Common myeloid progenitor, CD34-positive (primary cell): Measurements from ENCODE around the gene POLR1G.

Experiments
- CTCF ChIA-PET: fragments of 350-600 bp; sonication (Branson Sonifier 250); formaldehyde crosslinking; loops from one replicate; lab custom pipeline; 2021; ENCODE audit warnings: antibody characterized with exemption; lab: Charles Lee
- POLR2A ChIA-PET: fragments of 350-600 bp; sonication (Branson Sonifier 250); formaldehyde crosslinking; loops from one replicate; lab custom pipeline; 2021; ENCODE audit warnings: antibody characterized with exemption; lab: Charles Lee
- DNase-seq, 3 donors: peaks; one replicate each; pipeline versions ENCODE4 v3.0.0 to v3.0.0-alpha.2; 2013
- H3K27ac ChIP-seq, 2 experiments: 1 replicate in 1 of 2; 2 replicates in 1 of 2; pipeline ENCODE4 v1.7.0; 2013; ENCODE audit warnings: inconsistent platforms in 2 of 2, low read length in 2 of 2, mild to moderate bottlenecking in 2 of 2, low read depth in 1 of 2, moderate library complexity in 1 of 2; ENCODE audit not compliant: severe bottlenecking in 2 of 2, insufficient read depth in 1 of 2, poor library complexity in 1 of 2
- H3K27me3 ChIP-seq, 5 experiments: replicated peaks in 2 of 5; 1 replicate in 3 of 5; 2 replicates in 2 of 5; pipeline versions ENCODE4 v1.6.1 to v1.7.0; 2013; ENCODE audit warnings: low read length in 4 of 5, mild to moderate bottlenecking in 2 of 5, moderate library complexity in 2 of 5, inconsistent platforms in 1 of 5; ENCODE audit not compliant: insufficient read depth in 5 of 5, control insufficient read depth in 4 of 5
- H3K36me3 ChIP-seq, 4 experiments: 1 replicate in 2 of 4; 2 replicates in 2 of 4; pipeline versions ENCODE4 v1.6.1 to v1.7.0; 2013; ENCODE audit warnings: low read length in 3 of 4, control low read depth in 1 of 4, mild to moderate bottlenecking in 1 of 4; ENCODE audit not compliant: control insufficient read depth in 4 of 4, insufficient read depth in 4 of 4
- H3K4me1 ChIP-seq, 4 experiments: 1 replicate in 3 of 4; 2 replicates in 1 of 4; pipeline versions ENCODE4 v1.6.1 to v1.7.1; 2013; ENCODE audit warnings: low read length in 3 of 4, mild to moderate bottlenecking in 3 of 4, control low read depth in 1 of 4, inconsistent platforms in 1 of 4, moderate library complexity in 1 of 4; ENCODE audit not compliant: control insufficient read depth in 4 of 4, insufficient read depth in 4 of 4; ENCODE audit errors: control extremely low read depth in 1 of 4
- H3K4me3 ChIP-seq, 7 experiments: 1 replicate in 4 of 7; 2 replicates in 3 of 7; pipeline versions ENCODE4 v1.5.1 to v1.7.0; 2013; ENCODE audit warnings: mild to moderate bottlenecking in 7 of 7, low read length in 6 of 7, moderate library complexity in 6 of 7, inconsistent platforms in 2 of 7, low read depth in 2 of 7, control low read depth in 1 of 7; ENCODE audit not compliant: insufficient read depth in 4 of 7, control insufficient read depth in 1 of 7; ENCODE audit errors: extremely low read depth in 1 of 7
- H3K9me3 ChIP-seq, 5 experiments: 1 replicate in 4 of 5; 2 replicates in 1 of 5; pipeline versions ENCODE4 v1.6.1 to v1.7.1; 2013; ENCODE audit warnings: low read length in 4 of 5, mild to moderate bottlenecking in 2 of 5, inconsistent platforms in 1 of 5, low read depth in 1 of 5, moderate library complexity in 1 of 5; ENCODE audit not compliant: control insufficient read depth in 4 of 5, insufficient read depth in 2 of 5; ENCODE audit errors: control extremely low read depth in 1 of 5
- WGBS: methylation state at CpG from one replicate; pipeline ENCODE4 v1.1.5; 2013; ENCODE audit not compliant: insufficient coverage; 5-methylcytosine and 5-hydroxymethylcytosine counted together

POLR1G gene

GRCh38 chr19:45443462-45444317 is 37.2 kb downstream of the POLR1G start:
- Histone ChIP-seq H3K9me3 (no peaks in the 10 kb centered on the region), H3K27me3 (peaks cover 0 to 12% (median 2%) of the 10 kb centered on the region in 5 experiments), H3K4me1 (peaks cover 0 to 35% (median 28%) of the 10 kb centered on the region in 4 experiments), H3K4me3 (peak overlapping the region in 6 of 7 experiments; percentile 47 to 76 (median 62)), H3K27ac (peak overlapping the region; percentile 15 to 83), H3K36me3 (no peaks in the 10 kb centered on the region)
- DNase-seq: peak in 2 of 3 donors; percentile 56 to 64
- ChIA-PET CTCF (interaction anchor here (0.8 kb wide), 1 partner anchor 35 kb away, joined by 3 read pairs; no protein-coding TSS in a partner anchor), POLR2A (interaction anchor here (0.6 to 1.6 kb wide), 3 partner anchors 24 to 1781 kb away, joined by 3 to 10 read pairs (median 4); partner anchors contain the start of gene FOSB)
- WGBS: under 1% methylated on average over 37 of the region's 49 CpGs

- no peaks in the 10 kb centered on the region for H3K9me3 ChIP-seq
- H3K27ac ChIP-seq: peak overlapping the region in 1 of 2 experiments; percentile 86
- DNase-seq: peak; percentile 84 to 87 (median 85)
- H3K4me3 ChIP-seq: peak overlapping the region in 5 of 7 experiments; percentile 3 to 60 (median 51)
- 5% methylated on average over 25 of the region's 47 CpGs for WGBS
- H3K36me3 ChIP-seq: no peaks in the 10 kb centered on the region
- ChIA-PET POLR2A (interaction anchor here (0.7 to 1.8 kb wide), 3 partner anchors 23 to 30 kb away, joined by 3 to 6 read pairs (median 4); partner anchors contain the start of gene FOSB), CTCF (interaction anchor here (1.0 to 6.3 kb wide), 9 partner anchors 9 to 41 kb away, joined by 3 to 75 read pairs (median 4); partner anchors contain the start of gene FOSB)
- peaks cover 0 to 39% (median 34%) of the 10 kb centered on the region in 4 experiments for H3K4me1 ChIP-seq
- peaks cover 0 to 12% (median 2%) of the 10 kb centered on the region in 5 experiments for H3K27me3 ChIP-seq
Observed at GRCh38 chr19:45444318-45445041, 38.0 kb downstream of the POLR1G start.

GRCh38 chr19:45445139-45445538 is 38.7 kb downstream of the POLR1G start:
- H3K27ac ChIP-seq: no peak overlapping the region
- H3K36me3 ChIP-seq: no peaks in the 10 kb centered on the region
- H3K4me3 ChIP-seq: no peak overlapping the region
- ChIA-PET POLR2A (interaction anchor here (0.6 to 1.8 kb wide), 4 partner anchors 11 to 29 kb away, joined by 3 to 6 read pairs (median 4); partner anchors contain the start of gene FOSB), CTCF (interaction anchor here (1.0 to 6.3 kb wide), 10 partner anchors 9 to 41 kb away, joined by 3 to 75 read pairs (median 5); partner anchors contain the start of gene FOSB)
- H3K4me1 ChIP-seq: peaks cover 4 to 45% (median 38%) of the 10 kb centered on the region in 4 experiments
- H3K9me3 ChIP-seq: no peaks in the 10 kb centered on the region
- DNase-seq: no peak
- 97% methylated on average over 4 of the region's 4 CpGs for whole genome bisulfite sequencing
- peaks cover 0 to 12% (median 2%) of the 10 kb centered on the region in 5 experiments for H3K27me3 ChIP-seq

GRCh38 chr19:45446295-45446694 is 39.9 kb downstream of the POLR1G start:
- CTCF ChIA-PET: interaction anchor here (0.6 to 6.3 kb wide), 5 partner anchors 10 to 32 kb away, joined by 3 to 75 read pairs (median 20); partner anchors contain the start of gene FOSB

GRCh38 chr19:45446944-45447343 is 40.5 kb downstream of the POLR1G start:
- DNase-seq: no peak

More at GRCh38 chr19:45446295-45446694, 39.9 kb downstream of the POLR1G start:
- H3K27me3 ChIP-seq: peaks cover 0 to 12% (median 2%) of the 10 kb centered on the region in 5 experiments
- peaks cover 4 to 48% (median 43%) of the 10 kb centered on the region in 4 experiments for H3K4me1 ChIP-seq
- no peaks in the 10 kb centered on the region for H3K36me3 ChIP-seq
- POLR2A ChIA-PET: interaction anchor here (0.6 to 2.6 kb wide), 3 partner anchors 10 to 32 kb away, joined by 3 to 7 read pairs (median 4); no protein-coding TSS in a partner anchor
- WGBS: 100% methylated on average over 4 of the region's 6 CpGs
- no peak overlapping the region for H3K4me3 ChIP-seq
- DNase-seq: peak; percentile 74 to 81 (median 79)
- no peaks in the 10 kb centered on the region for H3K9me3 ChIP-seq
- H3K27ac ChIP-seq: no peak overlapping the region

GRCh38 chr19:45448425-45448756 is 41.9 kb downstream of the POLR1G start:
- H3K36me3 ChIP-seq: no peaks in the 10 kb centered on the region
- H3K9me3 ChIP-seq: no peaks in the 10 kb centered on the region
- H3K4me3 ChIP-seq: no peak overlapping the region
- no peak for DNase-seq
- WGBS: 94% methylated on average over 2 of the region's 3 CpGs
- peaks cover 0 to 2% (median 1%) of the 10 kb centered on the region in 5 experiments for H3K27me3 ChIP-seq
- peaks cover 4 to 46% (median 38%) of the 10 kb centered on the region in 4 experiments for H3K4me1 ChIP-seq
- ChIA-PET POLR2A (interaction anchor here (2.3 to 2.6 kb wide), 2 partner anchors 19 to 26 kb away, joined by 7 to 13 read pairs; partner anchors contain the start of gene FOSB), CTCF (interaction anchor here (1.8 to 6.3 kb wide), 3 partner anchors 17 to 31 kb away, joined by 7 to 75 read pairs (median 27); partner anchors contain the start of gene FOSB)
- no peak overlapping the region for H3K27ac ChIP-seq

More at GRCh38 chr19:45446944-45447343, 40.5 kb downstream of the POLR1G start:
- Histone ChIP-seq H3K27ac (no peak overlapping the region), H3K9me3 (no peaks in the 10 kb centered on the region), H3K27me3 (peaks cover 0 to 12% (median 2%) of the 10 kb centered on the region in 5 experiments), H3K4me3 (no peak overlapping the region), H3K4me1 (peaks cover 4 to 55% (median 49%) of the 10 kb centered on the region in 4 experiments), H3K36me3 (no peaks in the 10 kb centered on the region)
- 92% methylated on average over 7 of the region's 7 CpGs for WGBS
- ChIA-PET POLR2A (interaction anchor here (0.6 to 2.6 kb wide), 3 partner anchors 9 to 28 kb away, joined by 3 to 7 read pairs (median 4); no protein-coding TSS in a partner anchor), CTCF (interaction anchor here (3.3 to 6.3 kb wide), 3 partner anchors 19 to 32 kb away, joined by 20 to 75 read pairs (median 27); partner anchors contain the start of gene FOSB)
